Measurements from ENCODE around the gene BEST2. TPM values are rescaled to one million over a fixed set of nuclear protein-coding genes. Genes with fewer than 3 reads are reported as not detected.

Gene BEST2
- total and polyA plus RNA-seq, 7 experiments from 2014 or later, result not detected

- peak overlapping the region; percentile 42 to 92 (median 88) for H3K4me3 Mint-ChIP-seq
- peaks cover 0 to 6% (median 0%) of the 10 kb centered on the region in 5 donors for H3K27me3 Mint-ChIP-seq
- no peaks in the 10 kb centered on the region for H3K9me3 Mint-ChIP-seq
- DNase-seq, result no peak
- peak overlapping the region in 6 of 9 donors; percentile 8 to 82 (median 48) for H3K27ac Mint-ChIP-seq
- no peak for ATAC-seq
- peaks cover 20 to 40% (median 33%) of the 10 kb centered on the region in 7 donors for H3K4me1 Mint-ChIP-seq
- intact Hi-C loops (cut with micrococcal nuclease), result loop anchor here (2.0 to 5.0 kb wide), 2 partner anchors 37 to 65 kb away; partner anchors contain the start of genes MAST1 (in 1 of the 2) and TRIR (in 1 of the 2)
- H3K9me3 ChIP-seq (ENCODE audit: control insufficient read depth in 2 of 3, low read length in 3 of 3), result no peaks in the 10 kb centered on the region
- peaks cover 0 to 9% (median 0%) of the 10 kb centered on the region in 5 donors for H3K36me3 Mint-ChIP-seq
- no peaks in the 10 kb centered on the region for H3K27me3 ChIP-seq (ENCODE audit: control insufficient read depth in 2 of 2, insufficient read depth in 2 of 2, low read length in 2 of 2)
- peaks cover 15 to 24% of the 10 kb centered on the region in 2 donors for H3K4me1 ChIP-seq (ENCODE audit: control insufficient read depth in 2 of 2, insufficient read depth in 2 of 2, low read length in 2 of 2)
- ChIA-PET CTCF (interaction anchor here (0.7 to 9.8 kb wide), 6 partner anchors 23 to 67 kb away, joined by 3 to 169 read pairs (median 24); partner anchors contain the start of gene HOOK2), POLR2A (interaction anchor here (0.6 to 5.1 kb wide), 10 partner anchors 8 to 185 kb away, joined by 3 to 31 read pairs (median 4); partner anchors contain the start of genes GET3 and JUNB)
- H3K36me3 ChIP-seq (ENCODE audit: control insufficient read depth in 2 of 3, insufficient read depth in 3 of 3, low read length in 3 of 3), result peaks cover 0 to 28% (median 5%) of the 10 kb centered on the region in 3 experiments
- peak overlapping the region; percentile 88 for H3K4me3 ChIP-seq (ENCODE audit: low read length)
- H3K27ac ChIP-seq (ENCODE audit: low read depth, low read length), result peak overlapping the region; percentile 86
Measured at GRCh38 chr19:12799742-12800465, 48.3 kb downstream of the BEST2 start.

- Mint-ChIP-seq H3K9me3 (no peaks in the 10 kb centered on the region), H3K4me1 (peaks cover 20 to 38% (median 33%) of the 10 kb centered on the region in 7 donors), H3K36me3 (peaks cover 0 to 9% (median 0%) of the 10 kb centered on the region in 5 donors), H3K4me3 (peak overlapping the region; percentile 85 to 92 (median 88)), H3K27me3 (peaks cover 0 to 6% (median 0%) of the 10 kb centered on the region in 5 donors), H3K27ac (peak overlapping the region; percentile 30 to 82 (median 75))
- intact Hi-C loops (cut with micrococcal nuclease), result loop anchor here (2.0 to 5.0 kb wide), 2 partner anchors 37 to 66 kb away; partner anchors contain the start of genes MAST1 (in 1 of the 2) and TRIR (in 1 of the 2)
- Histone ChIP-seq H3K4me1 (ENCODE audit: control insufficient read depth in 2 of 2, insufficient read depth in 2 of 2, low read length in 2 of 2) (peaks cover 13 to 23% of the 10 kb centered on the region in 2 donors), H3K27me3 (ENCODE audit: control insufficient read depth in 2 of 2, insufficient read depth in 2 of 2, low read length in 2 of 2) (no peaks in the 10 kb centered on the region), H3K9me3 (ENCODE audit: control insufficient read depth in 2 of 3, low read length in 3 of 3) (no peaks in the 10 kb centered on the region), H3K4me3 (ENCODE audit: low read length) (peak overlapping the region; percentile 88), H3K36me3 (ENCODE audit: control insufficient read depth in 2 of 3, insufficient read depth in 3 of 3, low read length in 3 of 3) (peaks cover 0 to 28% (median 5%) of the 10 kb centered on the region in 3 experiments), H3K27ac (ENCODE audit: low read depth, low read length) (peak overlapping the region; percentile 86)
- DNase-seq (no peak), ATAC-seq (no peak)
- ChIA-PET POLR2A (interaction anchor here (0.6 to 5.1 kb wide), 9 partner anchors 8 to 185 kb away, joined by 3 to 31 read pairs (median 5); partner anchors contain the start of genes GET3 and JUNB), CTCF (interaction anchor here (0.9 to 9.8 kb wide), 4 partner anchors 8 to 47 kb away, joined by 6 to 169 read pairs (median 60); partner anchors contain the start of gene HOOK2)
Measured at GRCh38 chr19:12800466-12800770, 48.8 kb downstream of the BEST2 start.

GRCh38 chr19:12800923-12801465, 49.4 kb downstream of the BEST2 start:
- Mint-ChIP-seq H3K4me1 (peaks cover 14 to 33% (median 31%) of the 10 kb centered on the region in 7 donors), H3K27me3 (peaks cover 0 to 6% (median 0%) of the 10 kb centered on the region in 5 donors), H3K36me3 (peaks cover 0 to 9% (median 0%) of the 10 kb centered on the region in 5 donors), H3K4me3 (peak overlapping the region; percentile 85 to 92 (median 88)), H3K27ac (peak overlapping the region; percentile 59 to 88 (median 76)), H3K9me3 (no peaks in the 10 kb centered on the region)
- Histone ChIP-seq H3K27me3 (ENCODE audit: control insufficient read depth in 2 of 2, insufficient read depth in 2 of 2, low read length in 2 of 2) (no peaks in the 10 kb centered on the region), H3K4me3 (ENCODE audit: low read length) (peak overlapping the region; percentile 88), H3K27ac (ENCODE audit: low read depth, low read length) (peak overlapping the region; percentile 86), H3K9me3 (ENCODE audit: control insufficient read depth in 2 of 3, low read length in 3 of 3) (no peaks in the 10 kb centered on the region), H3K4me1 (ENCODE audit: control insufficient read depth in 2 of 2, insufficient read depth in 2 of 2, low read length in 2 of 2) (peaks cover 16 to 20% of the 10 kb centered on the region in 2 donors), H3K36me3 (ENCODE audit: control insufficient read depth in 2 of 3, insufficient read depth in 3 of 3, low read length in 3 of 3) (peaks cover 0 to 28% (median 5%) of the 10 kb centered on the region in 3 experiments)
- ChIA-PET POLR2A (interaction anchor here (0.6 to 5.1 kb wide), 8 partner anchors 9 to 186 kb away, joined by 3 to 31 read pairs (median 6); partner anchors contain the start of genes GET3 and JUNB), CTCF (interaction anchor here (0.9 to 9.8 kb wide), 5 partner anchors 9 to 47 kb away, joined by 3 to 169 read pairs (median 8); partner anchors contain the start of gene HOOK2)
- DNase-seq (peak in 1 of 9 donors; percentile 47), ATAC-seq (no peak)
- intact Hi-C loops (cut with micrococcal nuclease), result loop anchor here (2.0 to 5.0 kb wide), 2 partner anchors 36 to 66 kb away; partner anchors contain the start of genes MAST1 (in 1 of the 2) and TRIR (in 1 of the 2)

GRCh38 chr19:12801466-12802266, 50.1 kb downstream of the BEST2 start, which contains the start of the genes PRDX2 and THSD8:
TSS of gene PRDX2 (minus strand) at chr19:12801800. CDS start at chr19:12801261, 539 bp downstream.
TSS of gene THSD8 (plus strand) at chr19:12802069. CDS start at chr19:12802072, 3 bp downstream.
- H3K9me3 Mint-ChIP-seq, result peaks cover 0 to 1% (median 0%) of the 10 kb centered on the region in 11 donors
- Histone ChIP-seq H3K27me3 (ENCODE audit: control insufficient read depth in 2 of 2, insufficient read depth in 2 of 2, low read length in 2 of 2) (no peaks in the 10 kb centered on the region), H3K27ac (ENCODE audit: low read depth, low read length) (peak within 1 kb of the TSS; percentile 86), H3K9me3 (ENCODE audit: control insufficient read depth in 2 of 3, low read length in 3 of 3) (no peaks in the 10 kb centered on the region), H3K4me3 (ENCODE audit: low read length) (peak within 1 kb of the TSS; percentile 88), H3K4me1 (ENCODE audit: control insufficient read depth in 2 of 2, insufficient read depth in 2 of 2, low read length in 2 of 2) (peaks cover 19 to 20% of the 10 kb centered on the region in 2 donors), H3K36me3 (ENCODE audit: control insufficient read depth in 2 of 3, insufficient read depth in 3 of 3, low read length in 3 of 3) (peaks cover 0 to 28% (median 5%) of the 10 kb centered on the region in 3 experiments)
- peak; percentile 50 to 81 (median 66) for DNase-seq
- peaks cover 0 to 7% (median 0%) of the 10 kb centered on the region in 5 donors for H3K36me3 Mint-ChIP-seq
- peak; percentile 76 for ATAC-seq
- CTCF ChIA-PET, result interaction anchor here (0.9 to 9.8 kb wide), 5 partner anchors 19 to 46 kb away, joined by 3 to 169 read pairs (median 8); partner anchors contain the start of gene HOOK2
- intact Hi-C loops (cut with micrococcal nuclease), result loop anchor here (2.0 to 5.0 kb wide), 2 partner anchors 36 to 67 kb away; partner anchors contain the start of genes MAST1 (in 1 of the 2) and TRIR (in 1 of the 2)
- H3K27me3 Mint-ChIP-seq, result peaks cover 0 to 6% (median 0%) of the 10 kb centered on the region in 5 donors
- H3K27ac Mint-ChIP-seq, result peak within 1 kb of the TSS; percentile 59 to 90 (median 78)
- POLR2A ChIA-PET, result interaction anchor here (0.7 to 5.1 kb wide), 7 partner anchors 9 to 89 kb away, joined by 3 to 31 read pairs (median 3); partner anchors contain the start of genes GCDH and JUNB
- peak within 1 kb of the TSS; percentile 85 to 92 (median 88) for H3K4me3 Mint-ChIP-seq
- peaks cover 12 to 33% (median 31%) of the 10 kb centered on the region in 7 donors for H3K4me1 Mint-ChIP-seq

GRCh38 chr19:12802267-12803106, 50.9 kb downstream of the BEST2 start:
- ChIA-PET POLR2A (interaction anchor here (0.5 to 5.1 kb wide), 9 partner anchors 10 to 188 kb away, joined by 3 to 31 read pairs (median 3); partner anchors contain the start of genes GCDH and JUNB), CTCF (interaction anchor here (1.0 to 9.8 kb wide), 4 partner anchors 26 to 45 kb away, joined by 5 to 169 read pairs (median 6); partner anchors contain the start of gene HOOK2)
- Mint-ChIP-seq H3K27me3 (peaks cover 0 to 6% (median 0%) of the 10 kb centered on the region in 5 donors), H3K4me3 (peak overlapping the region; percentile 85 to 91 (median 88)), H3K9me3 (peaks cover 0 to 1% (median 0%) of the 10 kb centered on the region in 11 donors), H3K27ac (peak overlapping the region in 7 of 9 donors; percentile 21 to 90 (median 71)), H3K4me1 (peaks cover 15 to 37% (median 34%) of the 10 kb centered on the region in 7 donors), H3K36me3 (peaks cover 0 to 6% (median 0%) of the 10 kb centered on the region in 5 donors)
- Histone ChIP-seq H3K36me3 (ENCODE audit: control insufficient read depth in 2 of 3, insufficient read depth in 3 of 3, low read length in 3 of 3) (peaks cover 0 to 28% (median 5%) of the 10 kb centered on the region in 3 experiments), H3K27ac (ENCODE audit: low read depth, low read length) (peak overlapping the region; percentile 86), H3K4me3 (ENCODE audit: low read length) (peak overlapping the region; percentile 88), H3K9me3 (ENCODE audit: control insufficient read depth in 2 of 3, low read length in 3 of 3) (no peaks in the 10 kb centered on the region), H3K27me3 (ENCODE audit: control insufficient read depth in 2 of 2, insufficient read depth in 2 of 2, low read length in 2 of 2) (no peaks in the 10 kb centered on the region), H3K4me1 (ENCODE audit: control insufficient read depth in 2 of 2, insufficient read depth in 2 of 2, low read length in 2 of 2) (peaks cover 26 to 28% of the 10 kb centered on the region in 2 donors)
- intact Hi-C loops (cut with micrococcal nuclease), result loop anchor here in 1 of 2 donors (5.0 kb wide), 1 partner anchor 35 kb away; the partner anchor contains the start of gene MAST1
- DNase-seq (no peak), ATAC-seq (no peak)
